NCI-H2196 (cell line): ENCODE results near the gene PPIA.
A peak's percentile ranks its signal among the peaks of the same experiment; 100 is the strongest.

Experiments
- DNase-seq: peaks from one replicate; lab custom pipeline; 2025; ENCODE audit not compliant: unreplicated experiment; lab: John Stamatoyannopoulos, UW

The PPIA gene

DNA sequence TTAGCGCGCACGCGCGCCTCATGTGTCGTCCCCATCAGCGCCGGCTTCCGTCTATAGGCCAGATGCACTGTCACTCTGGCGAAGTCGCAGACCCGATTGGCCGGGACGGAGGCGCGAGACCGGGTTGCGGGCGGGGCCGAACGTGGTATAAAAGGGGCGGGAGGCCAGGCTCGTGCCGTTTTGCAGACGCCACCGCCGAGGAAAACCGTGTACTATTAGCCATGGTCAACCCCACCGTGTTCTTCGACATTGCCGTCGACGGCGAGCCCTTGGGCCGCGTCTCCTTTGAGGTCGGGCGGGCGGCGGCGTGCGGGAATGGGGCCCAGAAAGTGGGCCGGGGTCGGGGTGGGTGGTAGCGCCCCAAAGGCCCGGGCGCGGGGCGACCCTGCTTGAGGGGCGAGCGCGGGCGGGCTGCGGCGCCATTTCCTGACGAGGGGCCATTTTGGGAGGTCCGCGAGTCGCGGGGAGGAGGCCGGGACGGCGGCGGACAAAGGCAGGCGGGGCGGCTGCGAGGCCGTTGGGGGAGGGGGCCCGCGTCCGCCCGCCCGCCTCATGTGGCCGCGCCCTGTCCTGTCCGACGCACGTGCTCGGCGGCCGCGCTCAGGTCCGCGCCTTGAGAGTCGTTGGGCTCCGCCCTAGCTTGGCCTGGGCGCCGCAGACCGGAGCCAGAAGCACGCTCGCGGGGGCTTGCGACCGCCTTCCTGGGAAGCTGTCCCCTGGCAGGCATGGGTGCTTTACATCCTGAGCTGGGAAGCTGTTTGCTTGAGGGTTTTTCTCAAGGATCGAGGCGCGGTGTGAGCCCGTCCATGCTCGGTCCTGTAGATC is at the start of gene PPIA:
Gene PPIA, plus strand, starts transcription at position 178 of the 825 bp plus-strand sequence. Its CDS starts 44 bp downstream, at position 222.
- peak; percentile 99 for DNase-seq

DNA sequence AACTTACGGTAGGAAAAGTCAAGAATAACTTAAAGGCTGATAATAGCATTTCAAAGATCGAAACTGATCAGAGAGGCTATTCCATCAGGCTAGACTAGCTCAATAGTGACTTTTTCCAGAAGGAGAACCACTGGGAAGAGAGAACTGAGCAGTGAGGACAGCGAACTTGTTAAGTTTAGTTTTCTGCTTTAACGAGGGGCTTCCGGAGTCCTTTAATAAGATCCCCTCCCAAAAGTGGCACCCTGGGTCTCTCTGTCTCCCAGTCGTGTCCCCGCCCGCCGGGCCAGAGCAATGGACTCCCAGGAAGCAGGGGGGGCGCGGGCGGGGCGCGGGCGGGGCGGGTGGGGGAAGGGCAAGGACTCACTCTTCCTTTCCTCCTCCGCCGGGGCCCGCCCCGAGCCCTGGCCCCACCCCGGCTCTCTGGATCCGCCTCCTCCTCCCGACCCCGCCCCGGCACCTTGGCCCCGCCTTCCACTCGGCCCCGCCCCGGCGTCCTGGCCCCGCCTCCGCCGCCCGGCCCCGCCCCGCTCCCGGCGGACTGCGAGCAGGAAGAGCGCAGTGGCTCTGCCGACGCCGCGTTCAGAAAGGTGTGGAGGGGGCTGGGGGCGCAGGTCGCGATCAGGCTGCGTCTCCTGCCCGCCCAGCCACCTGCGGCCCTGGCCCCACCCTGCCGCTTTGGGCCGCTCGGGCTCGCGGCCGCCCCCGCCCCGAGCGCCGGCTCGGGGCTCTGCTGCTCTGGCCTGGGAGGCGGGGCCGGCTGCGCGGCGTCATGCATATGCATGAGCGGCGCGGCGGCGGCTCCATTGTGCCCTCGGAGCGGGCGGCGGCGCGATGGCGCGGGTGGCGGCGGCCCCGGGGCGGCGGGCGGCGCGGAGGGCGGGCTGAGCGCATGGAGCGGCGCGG is 48.2 kb upstream of the PPIA start, which contains the start of gene ZMIZ2:
Gene ZMIZ2, plus strand, starts transcription at position 803 of the 903 bp plus-strand sequence. CDS start 7,403 bp downstream, outside the sequence.
- DNase-seq: peak; percentile 91

DNA sequence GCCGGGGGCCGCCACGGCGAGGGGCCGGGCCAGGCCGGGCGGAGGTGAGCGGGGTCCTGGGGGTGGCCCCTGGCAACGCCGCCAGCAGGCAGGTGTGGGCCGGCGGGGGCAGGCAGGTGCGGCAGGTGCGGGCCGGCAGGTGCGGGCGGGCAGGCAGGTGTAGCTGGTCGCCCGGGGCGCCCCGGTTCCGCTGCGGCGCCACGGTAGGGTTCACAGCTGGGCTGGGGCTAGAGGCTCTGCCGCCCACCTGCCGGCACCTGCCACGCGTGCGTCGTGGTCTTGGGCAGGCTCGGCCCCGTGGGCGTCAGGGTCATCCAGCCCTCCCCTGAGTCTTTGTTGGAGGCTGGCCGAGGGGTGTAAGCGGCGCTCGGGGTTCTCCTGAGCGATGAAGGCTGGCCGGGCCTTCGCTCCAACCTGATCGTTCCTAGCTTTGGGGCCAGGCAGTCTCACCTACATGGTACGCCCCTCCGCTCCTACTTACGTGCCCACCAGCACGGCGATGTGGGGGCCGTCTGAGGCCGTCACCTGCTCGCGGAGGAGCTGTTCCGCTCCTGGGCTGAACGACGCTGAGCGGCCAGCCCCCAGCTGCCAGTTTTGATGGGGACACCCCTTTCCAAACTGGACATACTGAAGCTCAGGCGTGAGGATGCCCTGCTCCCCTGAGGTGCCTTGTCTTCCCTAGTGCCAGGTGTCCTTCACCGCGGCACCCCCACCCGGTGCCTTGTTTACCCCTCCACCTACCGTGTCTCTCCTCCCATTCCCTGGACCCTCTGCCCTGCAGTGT is 47.3 kb upstream of the PPIA start:
- DNase-seq: peak; percentile 71

DNA sequence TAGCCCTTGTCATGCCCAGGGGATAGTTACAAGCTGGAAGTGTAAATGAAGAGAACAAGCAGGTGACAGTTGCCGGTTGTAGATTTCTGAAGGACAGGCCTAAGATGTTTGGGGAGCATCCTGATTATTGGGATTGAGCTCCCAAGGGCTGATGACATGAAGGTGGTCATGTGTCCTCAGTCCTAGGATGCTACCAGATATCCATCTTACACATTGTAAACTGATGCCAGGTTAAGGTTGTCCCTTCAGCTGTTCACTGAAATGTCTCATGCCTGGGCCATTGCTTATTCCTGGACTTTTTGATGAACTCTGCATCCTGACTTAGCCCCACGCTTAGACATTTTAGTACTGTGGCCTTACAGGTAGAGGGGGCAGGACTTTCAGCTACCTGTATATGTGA is 46.5 kb upstream of the PPIA start:
- no peak for DNase-seq

DNA sequence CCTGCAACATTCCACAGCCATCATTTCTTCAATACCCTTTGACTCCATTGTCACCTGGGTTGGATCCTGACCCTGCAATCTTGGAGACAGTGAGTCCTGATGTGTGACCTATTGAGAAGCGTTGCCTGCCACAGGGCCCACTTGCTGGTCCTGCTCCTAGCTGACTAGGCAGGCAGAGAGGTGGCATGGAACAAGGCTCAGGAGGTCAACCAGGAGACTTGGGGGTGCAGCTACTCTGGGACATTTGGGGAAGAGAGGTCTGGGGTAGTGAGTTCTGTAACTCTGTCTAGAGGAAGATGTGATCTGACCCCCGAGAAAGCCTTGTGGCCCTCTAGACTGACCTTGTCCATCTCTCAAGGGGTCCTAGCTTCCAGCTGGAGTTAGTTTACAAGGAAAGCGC is 46.1 kb upstream of the PPIA start:
- no peak for DNase-seq

DNA sequence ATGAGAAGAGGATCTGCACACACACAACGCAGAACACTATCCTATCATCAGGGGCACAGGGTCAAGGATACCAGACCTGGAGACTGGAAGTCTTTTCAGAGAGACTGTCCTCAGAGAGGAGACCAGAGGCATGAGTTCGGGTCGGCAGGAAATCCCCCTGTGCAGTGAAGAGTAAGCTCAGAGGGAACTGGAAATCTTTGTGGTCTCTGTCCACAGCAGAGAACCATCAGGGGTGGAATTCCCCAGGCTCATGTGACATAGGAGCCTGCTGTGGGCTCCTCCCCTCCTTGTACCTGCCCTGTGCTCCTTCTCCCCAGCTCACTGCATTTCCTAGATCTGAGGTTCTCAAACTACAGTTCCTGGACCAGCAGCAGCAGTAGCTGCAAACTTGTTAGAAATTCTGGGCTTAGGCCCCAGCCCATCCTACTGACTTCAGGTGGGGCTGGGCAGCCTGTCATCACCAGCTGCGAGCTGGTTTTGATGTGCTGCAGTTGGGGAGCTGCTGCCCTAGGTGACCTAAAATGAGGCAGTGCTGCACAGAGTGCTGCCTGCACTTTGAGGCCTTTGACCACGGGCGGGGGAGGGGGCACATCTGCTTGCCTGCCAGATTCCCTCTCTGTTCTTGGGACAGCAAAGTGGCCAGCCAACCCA is 45.4 kb upstream of the PPIA start:
- DNase-seq: peak; percentile 21

DNA sequence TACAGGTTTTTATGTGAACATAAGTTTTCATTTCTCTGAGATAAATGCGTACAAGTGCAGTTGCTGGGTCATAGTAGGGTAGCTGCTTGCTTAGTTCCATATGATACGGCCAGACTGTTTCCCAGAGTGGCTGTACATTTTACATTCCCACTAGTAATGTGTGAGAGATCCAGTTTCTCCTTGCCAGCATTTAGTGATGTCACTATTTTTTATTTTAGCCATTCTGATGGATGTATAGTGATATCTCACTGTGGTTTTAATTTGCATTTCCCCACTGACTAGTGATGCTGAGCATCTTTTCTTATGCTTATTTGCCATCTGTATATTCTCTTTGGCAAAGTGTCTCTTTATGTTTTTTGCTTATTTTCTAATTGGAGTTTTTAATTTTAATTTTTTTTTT is 43.7 kb upstream of the PPIA start:
- DNase-seq: no peak

DNA sequence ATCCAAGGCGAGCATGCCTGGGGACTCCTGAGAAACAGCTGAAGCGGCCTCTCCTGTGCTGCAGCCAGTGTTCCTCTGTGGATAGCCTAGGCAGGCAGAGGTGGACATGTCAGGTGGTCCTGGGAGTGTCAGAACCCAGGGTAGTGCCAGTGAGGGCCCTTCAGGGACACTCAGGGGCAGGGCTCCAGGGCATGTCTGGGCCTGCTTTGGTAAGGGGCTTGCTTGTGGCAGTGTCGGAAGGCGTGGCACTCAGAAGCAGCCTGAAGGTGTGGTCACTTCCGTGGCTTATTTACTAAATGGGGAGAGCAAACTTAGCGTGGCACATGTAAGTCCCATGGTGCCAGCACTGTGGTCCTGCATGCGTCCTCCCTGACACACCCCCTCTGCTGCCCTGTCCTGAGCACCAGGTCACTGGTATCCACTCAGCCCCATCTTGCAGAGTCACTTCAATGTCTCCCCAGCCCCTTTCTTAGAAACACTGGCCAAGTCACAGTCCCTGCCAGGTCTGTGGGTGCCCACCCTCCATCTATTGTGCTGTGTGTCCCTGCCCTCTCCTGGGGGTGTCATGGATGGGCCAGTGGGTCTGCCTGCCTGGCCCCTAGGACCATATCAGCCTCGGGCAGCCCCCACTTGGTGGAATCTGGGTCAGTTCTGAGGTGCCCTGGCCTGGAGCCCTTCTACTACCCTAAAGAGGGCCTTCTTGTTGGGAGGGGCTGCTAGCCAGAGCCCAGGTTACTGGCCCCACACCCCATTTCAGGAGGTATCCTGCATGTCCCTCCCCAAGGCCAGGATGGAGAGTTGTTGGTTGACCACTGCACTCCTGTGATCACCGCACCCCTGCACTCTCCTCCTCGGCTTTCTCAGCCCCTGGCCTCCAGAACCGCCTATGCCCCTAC is 41.4 kb upstream of the PPIA start:
- DNase-seq: no peak

DNA sequence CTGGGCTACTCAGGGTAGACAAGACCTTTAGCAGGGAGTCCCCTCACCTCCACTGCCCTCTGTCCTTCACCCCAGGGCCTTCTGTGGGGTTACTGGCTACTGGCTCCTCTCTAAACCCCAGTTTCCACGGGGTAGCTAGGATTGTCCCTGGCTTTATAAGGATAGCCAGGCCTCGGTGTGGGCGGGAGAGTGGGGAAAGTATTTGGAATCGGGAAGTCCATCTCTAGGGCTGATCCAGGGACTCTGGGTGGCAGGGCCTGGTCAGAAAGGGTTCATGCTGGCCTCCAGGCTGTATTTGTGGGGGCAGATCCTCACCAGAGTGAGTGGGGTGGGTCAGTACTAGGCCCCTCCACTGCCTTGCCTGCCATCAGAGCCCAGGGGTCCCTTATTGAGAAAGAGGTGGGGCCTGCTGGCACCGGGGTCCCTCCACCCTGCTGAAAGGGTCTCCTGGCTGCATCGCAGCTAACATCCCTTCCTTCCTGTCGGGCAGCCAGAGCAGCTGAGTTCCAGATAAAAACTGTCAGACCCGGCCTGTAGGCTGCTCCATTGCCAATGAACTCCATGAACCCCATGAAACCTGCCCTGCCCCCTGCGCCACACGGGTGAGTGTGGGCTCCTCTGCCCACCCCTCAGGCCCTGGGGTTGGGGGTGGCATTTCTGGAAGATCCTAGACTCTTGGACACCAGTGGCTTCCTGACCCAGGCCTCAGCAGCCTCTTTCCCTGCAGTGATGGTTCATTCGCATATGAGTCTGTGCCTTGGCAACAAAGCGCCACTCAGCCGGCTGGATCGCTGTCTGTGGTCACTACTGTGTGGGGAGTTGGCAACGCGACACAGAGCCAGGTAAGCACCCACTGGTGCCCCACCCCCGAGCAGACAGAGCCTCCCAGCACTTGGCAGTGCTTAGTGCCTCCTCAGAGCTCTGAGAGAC is 40.5 kb upstream of the PPIA start:
- DNase-seq: peak; percentile 21

DNA sequence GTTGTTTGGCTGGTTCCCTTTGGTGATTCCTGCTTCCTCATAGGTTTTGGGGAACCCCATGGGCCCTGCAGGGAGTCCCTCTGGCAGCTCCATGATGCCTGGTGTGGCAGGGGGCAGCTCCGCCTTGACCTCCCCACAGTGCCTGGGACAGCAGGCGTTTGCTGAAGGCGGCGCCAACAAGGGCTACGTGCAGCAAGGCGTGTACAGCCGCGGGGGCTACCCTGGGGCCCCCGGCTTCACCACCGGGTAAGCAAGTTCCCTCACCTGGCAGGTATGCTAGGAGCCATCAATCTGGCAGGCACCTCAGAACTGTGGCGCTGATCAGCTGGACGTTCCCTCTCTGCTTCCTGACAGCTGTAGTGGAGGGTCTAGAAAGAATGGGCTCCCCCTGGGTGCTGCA is 39.6 kb upstream of the PPIA start:
- no peak for DNase-seq

DNA sequence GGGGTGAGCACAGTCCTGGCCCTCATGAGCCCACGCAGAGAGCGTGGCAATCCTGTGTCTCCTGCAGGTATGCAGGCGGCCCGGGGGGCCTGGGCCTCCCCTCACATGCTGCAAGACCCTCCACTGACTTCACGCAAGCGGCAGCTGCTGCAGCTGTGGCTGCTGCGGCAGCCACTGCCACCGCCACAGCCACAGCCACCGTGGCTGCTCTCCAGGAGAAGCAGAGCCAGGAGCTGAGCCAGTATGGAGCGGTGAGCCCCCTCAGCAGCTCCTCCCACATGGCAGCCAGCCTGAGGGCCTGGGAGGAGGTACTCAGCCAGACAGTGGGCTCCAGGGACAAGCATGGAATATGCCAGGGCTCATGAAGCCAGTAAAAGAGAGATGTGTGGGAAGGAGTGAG is 39.2 kb upstream of the PPIA start:
- DNase-seq: peak; percentile 15

DNA sequence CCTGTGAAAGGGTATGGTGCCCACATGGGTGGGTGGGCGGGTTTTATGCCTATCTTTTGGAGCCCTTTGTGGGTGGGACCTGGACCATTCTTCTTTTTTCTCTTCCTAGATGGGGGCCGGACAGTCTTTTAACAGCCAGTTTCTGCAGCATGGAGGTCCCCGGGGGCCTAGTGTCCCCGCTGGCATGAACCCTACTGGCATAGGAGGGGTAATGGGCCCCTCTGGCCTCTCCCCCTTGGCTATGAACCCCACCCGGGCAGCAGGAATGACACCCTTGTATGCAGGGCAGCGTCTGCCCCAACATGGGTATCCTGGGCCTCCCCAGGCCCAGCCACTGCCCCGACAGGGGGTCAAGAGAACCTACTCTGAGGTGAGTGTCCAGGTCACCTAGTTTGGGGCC is 38.7 kb upstream of the PPIA start:
- no peak for DNase-seq

DNA sequence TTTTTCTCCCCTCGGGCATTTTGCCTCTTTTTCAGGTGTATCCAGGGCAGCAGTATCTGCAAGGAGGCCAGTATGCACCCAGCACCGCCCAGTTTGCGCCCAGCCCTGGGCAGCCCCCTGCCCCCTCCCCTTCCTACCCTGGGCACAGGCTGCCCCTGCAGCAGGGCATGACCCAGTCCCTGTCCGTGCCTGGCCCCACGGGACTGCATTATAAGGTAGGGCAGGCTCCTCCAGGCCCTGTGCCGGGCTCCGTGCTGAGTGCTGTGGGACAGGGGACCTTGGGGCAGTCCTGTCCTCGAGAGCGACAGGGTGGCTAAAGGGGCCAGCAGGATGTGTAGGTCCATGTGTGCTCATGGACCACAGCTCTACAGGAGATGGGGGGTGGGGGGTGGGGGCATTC is 37.2 kb upstream of the PPIA start:
- DNase-seq: no peak

DNA sequence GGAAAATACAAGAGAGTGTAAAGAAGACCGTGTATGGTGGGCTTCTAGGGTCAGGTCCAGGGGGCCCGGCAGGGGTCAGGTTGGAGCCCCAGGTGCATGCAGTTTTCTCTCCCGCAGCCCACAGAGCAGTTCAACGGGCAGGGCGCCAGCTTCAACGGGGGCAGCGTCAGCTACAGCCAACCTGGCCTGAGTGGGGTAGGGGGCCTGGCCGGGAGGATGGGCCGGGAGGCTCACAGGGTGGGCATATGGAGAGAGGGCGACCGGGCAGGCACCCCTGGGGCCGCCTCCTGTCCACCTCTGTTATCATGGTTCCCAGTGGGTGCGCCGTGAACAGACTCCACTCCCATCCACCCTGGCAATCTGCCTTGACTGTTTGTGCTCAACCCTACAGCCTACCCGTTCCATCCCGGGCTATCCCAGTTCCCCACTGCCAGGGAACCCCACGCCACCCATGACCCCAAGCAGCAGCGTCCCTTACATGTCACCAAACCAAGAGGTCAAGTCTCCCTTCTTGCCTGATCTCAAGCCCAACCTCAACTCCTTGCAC is 36.4 kb upstream of the PPIA start:
- no peak for DNase-seq

DNA sequence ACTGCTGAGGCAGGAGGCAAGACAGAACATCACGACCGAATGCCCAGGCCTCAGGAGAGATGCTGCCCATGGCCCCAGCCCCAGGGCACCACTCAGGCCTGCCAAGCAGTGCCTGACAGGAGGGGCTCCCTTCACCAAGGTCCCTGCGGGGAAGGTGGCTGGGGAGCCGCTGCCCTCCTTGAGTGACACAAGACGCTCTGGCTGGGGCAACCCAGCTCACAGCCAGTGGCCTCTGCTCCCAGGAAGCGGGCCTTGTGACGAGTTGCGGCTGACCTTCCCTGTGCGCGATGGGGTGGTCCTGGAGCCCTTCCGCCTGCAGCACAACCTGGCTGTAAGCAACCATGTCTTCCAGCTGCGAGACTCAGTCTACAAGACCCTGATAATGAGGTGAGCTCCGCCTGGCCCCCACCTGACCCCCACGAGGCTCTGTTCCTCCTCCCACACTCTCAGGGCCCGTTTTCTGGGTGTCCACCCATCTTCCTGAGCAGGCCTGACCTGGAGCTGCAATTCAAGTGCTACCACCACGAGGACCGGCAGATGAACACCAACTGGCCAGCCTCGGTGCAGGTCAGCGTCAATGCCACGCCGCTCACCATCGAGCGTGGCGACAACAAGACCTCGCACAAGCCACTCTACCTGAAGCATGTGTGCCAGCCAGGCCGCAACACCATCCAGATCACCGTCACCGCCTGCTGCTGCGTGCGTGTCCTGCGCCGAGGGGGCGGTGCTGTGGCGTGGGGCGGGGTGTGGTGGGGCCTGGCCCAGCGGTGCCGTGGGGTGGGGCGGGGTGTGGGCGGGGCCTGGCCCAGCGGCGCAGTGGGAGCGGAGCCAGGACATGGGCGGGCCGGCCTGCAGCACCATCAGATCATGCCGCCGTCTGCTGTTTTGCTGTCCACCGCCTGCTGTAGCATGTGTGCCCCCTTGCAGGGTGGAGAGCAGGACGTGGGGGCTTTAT is 35.0 kb upstream of the PPIA start:
- no peak for DNase-seq

DNA sequence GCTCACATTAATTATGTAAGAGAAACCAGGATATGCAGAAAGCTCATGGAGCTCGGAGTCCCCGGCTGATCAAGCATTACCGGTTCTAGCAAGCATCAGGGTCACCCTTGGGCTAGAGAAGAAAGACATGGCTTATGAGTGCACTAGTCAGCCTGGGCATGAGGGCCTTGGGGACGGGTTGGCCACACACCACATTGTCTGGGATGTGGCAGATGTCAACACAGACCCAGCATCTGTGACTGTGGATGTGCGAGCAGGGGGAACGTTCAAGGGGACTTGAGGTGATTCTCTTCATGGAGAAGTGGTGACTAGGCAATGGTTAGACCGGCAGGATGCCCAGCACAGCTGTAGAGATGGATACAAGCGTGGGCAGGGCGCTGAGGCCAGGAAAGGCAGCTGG is 34.2 kb upstream of the PPIA start:
- no peak for DNase-seq
